Ectodermal cell (in vitro differentiated cells): ENCODE measurements around the gene DNAH9.

Experiments
- H3K27ac ChIP-seq: 2 replicates; pipeline ENCODE4 v1.7.0; 2013; ENCODE audit warnings: mild to moderate bottlenecking, low read depth, low read length; ENCODE audit not compliant: insufficient read depth, poor library complexity, severe bottlenecking
- H3K27me3 ChIP-seq: 2 replicates; pipeline ENCODE4 v1.7.0; 2013; ENCODE audit warnings: mild to moderate bottlenecking, low read length; ENCODE audit not compliant: insufficient read depth, control insufficient read depth, poor library complexity, severe bottlenecking
- H3K36me3 ChIP-seq: one replicate; pipeline ENCODE4 v1.7.0; 2013; ENCODE audit warnings: low read length; ENCODE audit not compliant: control insufficient read depth, insufficient read depth
- H3K4me1 ChIP-seq: one replicate; pipeline ENCODE4 v1.7.0; 2013; ENCODE audit warnings: low read length; ENCODE audit not compliant: control insufficient read depth, insufficient read depth
- H3K4me3 ChIP-seq: 2 replicates; pipeline ENCODE4 v1.7.0; 2013; ENCODE audit warnings: low read depth, low read length, control low read depth; ENCODE audit not compliant: insufficient read depth
- H3K9me3 ChIP-seq: 2 replicates; pipeline ENCODE4 v1.7.0; 2013; ENCODE audit warnings: mild to moderate bottlenecking, low read length, moderate library complexity; ENCODE audit not compliant: control insufficient read depth
- WGBS, 2 experiments: methylation state at CpG; one replicate each; pipeline ENCODE4 v1.1.7; 2013; ENCODE audit warnings: missing lambda C conversion rate in 2 of 2; 5-methylcytosine and 5-hydroxymethylcytosine counted together

Gene DNAH9

GRCh38 chr17:11608396-11608795, 10.1 kb downstream of the DNAH9 start:
- Histone ChIP-seq H3K4me1 (peaks cover 12% of the 10 kb centered on the region), H3K9me3 (no peaks in the 10 kb centered on the region), H3K4me3 (no peak overlapping the region), H3K36me3 (no peaks in the 10 kb centered on the region), H3K27me3 (no peaks in the 10 kb centered on the region), H3K27ac (peak overlapping the region; percentile 11)
- WGBS, 2 experiments, result 76 to 78% methylated on average over 6 of the region's 6 CpGs

DNA sequence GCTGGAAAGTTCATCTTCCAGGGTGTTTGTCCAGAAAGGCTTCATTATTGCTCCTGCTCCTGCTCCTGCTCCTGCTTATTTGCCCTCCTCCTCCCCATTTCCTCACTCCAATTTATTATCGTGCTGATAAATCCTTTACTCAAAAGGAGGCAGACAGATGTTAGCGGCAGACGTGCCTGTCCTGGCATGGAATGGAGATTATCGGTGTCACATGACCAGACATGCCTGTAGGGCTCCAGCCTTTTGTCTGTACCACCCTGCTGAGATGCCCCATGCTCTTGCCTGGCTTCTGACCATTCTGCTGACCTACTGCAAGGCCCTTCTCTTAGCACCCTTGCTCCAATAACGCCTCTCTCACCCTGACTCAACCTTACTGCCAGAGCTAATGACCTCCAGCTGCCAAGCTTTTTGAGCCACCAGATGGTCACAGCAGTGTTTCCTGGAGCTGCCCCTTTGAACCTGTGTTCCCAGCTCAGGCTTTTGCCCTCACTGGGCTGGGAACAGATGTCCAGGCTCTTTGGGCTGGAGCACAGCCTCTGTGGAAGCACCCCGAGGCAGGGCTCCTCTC, 12.8 kb downstream of the DNAH9 start:
- H3K27me3 ChIP-seq, result no peaks in the 10 kb centered on the region
- no peak overlapping the region for H3K4me3 ChIP-seq
- no peak overlapping the region for H3K27ac ChIP-seq
- H3K4me1 ChIP-seq, result peaks cover 12% of the 10 kb centered on the region
- WGBS, 2 experiments, result 76 to 82% methylated on average over 6 of the region's 6 CpGs
- no peaks in the 10 kb centered on the region for H3K36me3 ChIP-seq
- H3K9me3 ChIP-seq, result no peaks in the 10 kb centered on the region

DNA sequence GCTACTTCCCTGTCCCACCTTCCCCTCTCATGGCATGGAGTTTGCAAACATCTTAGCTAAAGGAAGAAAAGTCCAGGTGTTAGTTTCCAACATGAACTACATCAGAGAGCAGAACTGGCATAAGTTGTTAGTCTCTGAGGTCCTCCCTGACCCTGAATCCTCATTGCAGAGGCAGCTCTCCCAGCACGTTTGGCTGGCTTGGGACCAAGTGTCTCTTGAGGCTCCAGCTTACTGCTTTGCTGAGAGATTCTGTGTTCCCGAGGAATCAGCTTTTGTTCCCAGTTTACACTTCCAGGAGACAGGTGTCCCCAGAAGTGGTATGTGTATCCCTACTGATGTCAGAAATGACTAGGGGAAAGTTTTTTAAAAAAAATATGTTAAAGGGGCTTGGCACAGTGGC, 14.7 kb downstream of the DNAH9 start:
- Histone ChIP-seq H3K4me3 (no peak overlapping the region), H3K4me1 (peaks cover 12% of the 10 kb centered on the region), H3K9me3 (no peaks in the 10 kb centered on the region), H3K36me3 (no peaks in the 10 kb centered on the region), H3K27me3 (no peaks in the 10 kb centered on the region), H3K27ac (no peak overlapping the region)
- 88 to 96% methylated on average over 2 of the region's 2 CpGs for WGBS, 2 experiments

- Histone ChIP-seq H3K36me3 (no peaks in the 10 kb centered on the region), H3K4me1 (no peaks in the 10 kb centered on the region), H3K9me3 (no peaks in the 10 kb centered on the region), H3K4me3 (no peak overlapping the region), H3K27ac (no peak overlapping the region), H3K27me3 (no peaks in the 10 kb centered on the region)
- 82 to 83% methylated on average over 8 of the region's 8 CpGs for WGBS, 2 experiments
Observed at GRCh38 chr17:11618861-11619566, 20.7 kb downstream of the DNAH9 start.

DNA sequence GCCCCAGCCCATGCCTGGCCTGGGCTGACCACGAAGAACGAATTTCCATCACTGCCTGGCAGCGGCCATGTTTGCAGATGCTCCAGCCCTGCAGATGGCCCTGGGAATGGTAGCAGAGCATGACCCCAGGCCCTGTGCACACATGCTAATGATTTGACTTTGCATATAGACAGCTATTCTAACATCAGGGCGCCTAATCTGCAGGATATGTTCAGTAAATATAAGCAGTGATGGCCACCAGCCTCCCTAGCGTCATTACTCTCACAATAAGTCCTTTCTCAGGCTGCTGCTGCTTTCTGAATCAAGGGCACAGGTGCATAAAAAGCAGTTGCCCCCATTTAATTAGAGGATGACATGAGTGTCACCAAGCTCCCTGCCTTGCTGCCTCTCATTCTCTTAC, 24.2 kb downstream of the DNAH9 start:
- no peaks in the 10 kb centered on the region for H3K27me3 ChIP-seq
- no peaks in the 10 kb centered on the region for H3K36me3 ChIP-seq
- no peaks in the 10 kb centered on the region for H3K4me1 ChIP-seq
- no peaks in the 10 kb centered on the region for H3K9me3 ChIP-seq
- H3K4me3 ChIP-seq, result no peak overlapping the region
- no peak overlapping the region for H3K27ac ChIP-seq
- 93 to 94% methylated on average over 5 of the region's 5 CpGs for WGBS, 2 experiments

GRCh38 chr17:11624976-11625375, 26.7 kb downstream of the DNAH9 start:
- H3K36me3 ChIP-seq, result no peaks in the 10 kb centered on the region
- WGBS, 2 experiments, result 71 to 77% methylated on average over 5 to 6 of the region's 6 CpGs

GRCh38 chr17:11625878-11626277, 27.6 kb downstream of the DNAH9 start:
- Histone ChIP-seq H3K4me3 (no peak overlapping the region), H3K36me3 (no peaks in the 10 kb centered on the region), H3K27ac (no peak overlapping the region), H3K27me3 (no peaks in the 10 kb centered on the region), H3K4me1 (no peaks in the 10 kb centered on the region), H3K9me3 (no peaks in the 10 kb centered on the region)
- 94 to 97% methylated on average over 1 of the region's 3 CpGs for WGBS, 2 experiments

More at GRCh38 chr17:11624976-11625375, 26.7 kb downstream of the DNAH9 start:
- Histone ChIP-seq H3K27me3 (no peaks in the 10 kb centered on the region), H3K9me3 (no peaks in the 10 kb centered on the region), H3K4me1 (no peaks in the 10 kb centered on the region), H3K4me3 (no peak overlapping the region), H3K27ac (no peak overlapping the region)

GRCh38 chr17:11627301-11627940, 29.2 kb downstream of the DNAH9 start:
- Histone ChIP-seq H3K4me3 (no peak overlapping the region), H3K9me3 (no peaks in the 10 kb centered on the region), H3K27ac (no peak overlapping the region), H3K36me3 (no peaks in the 10 kb centered on the region), H3K27me3 (no peaks in the 10 kb centered on the region), H3K4me1 (no peaks in the 10 kb centered on the region)
- 89 to 91% methylated on average over 7 of the region's 7 CpGs for WGBS, 2 experiments

GRCh38 chr17:11628374-11628773, 30.1 kb downstream of the DNAH9 start:
- Histone ChIP-seq H3K36me3 (no peaks in the 10 kb centered on the region), H3K9me3 (no peaks in the 10 kb centered on the region), H3K4me1 (no peaks in the 10 kb centered on the region), H3K27me3 (no peaks in the 10 kb centered on the region), H3K4me3 (no peak overlapping the region), H3K27ac (no peak overlapping the region)
- 56 to 61% methylated on average over 9 of the region's 10 CpGs for WGBS, 2 experiments

DNA sequence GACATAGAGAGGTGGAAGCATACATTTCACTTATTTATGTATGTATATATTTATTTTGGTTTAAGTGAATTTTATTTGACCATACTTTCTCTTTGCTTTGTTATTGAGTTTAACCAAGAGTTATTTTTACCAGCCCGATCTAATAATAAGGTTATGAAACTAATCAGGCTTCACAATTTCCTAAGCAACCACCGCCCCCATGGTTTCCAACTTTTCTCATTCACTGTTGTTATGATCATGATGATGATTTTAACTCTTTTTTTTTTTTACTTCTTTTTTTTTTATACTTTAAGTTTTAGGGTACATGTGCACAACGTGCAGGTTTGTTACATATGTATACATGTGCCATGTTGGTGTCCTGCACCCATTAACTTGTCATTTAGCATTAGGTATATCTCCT, 30.6 kb downstream of the DNAH9 start:
- H3K27ac ChIP-seq, result no peak overlapping the region
- H3K36me3 ChIP-seq, result no peaks in the 10 kb centered on the region
- 100% methylated on average over 1 to 2 of the region's 3 CpGs for WGBS, 2 experiments
- no peak overlapping the region for H3K4me3 ChIP-seq
- H3K4me1 ChIP-seq, result no peaks in the 10 kb centered on the region
- no peaks in the 10 kb centered on the region for H3K27me3 ChIP-seq
- H3K9me3 ChIP-seq, result no peaks in the 10 kb centered on the region
